Measurements from ENCODE around the gene AKIRIN1.

Gene AKIRIN1

GRCh38 chr1:38990738-38991637, at the start of gene AKIRIN1:
AKIRIN1 (plus strand) TSS chr1:38991276; CDS start chr1:38991381, 105 bp downstream.
- POLR2A ChIA-PET, result interaction anchor here (1.4 to 3.2 kb wide), 2 partner anchors 35 to 117 kb away, joined by 3 to 13 read pairs; partner anchors contain the start of genes MYCBP and NDUFS5
- DNase-seq (ENCODE audit: extremely low spot score), result peak; percentile 98
- TF ChIP-seq BHLHE40 (IDR thresholded peaks at IDR 0.05; ENCODE audit: borderline replicate concordance) (peak; percentile 63; the same call in 1 of the 2 replicates), FOXK2 (IDR thresholded peaks at IDR 0.05) (no peak), FOXM1 (IDR thresholded peaks at IDR 0.05; ENCODE audit: borderline replicate concordance) (no peak), CTBP1 (IDR thresholded peaks at IDR 0.05; ENCODE audit: borderline replicate concordance) (no peak), ELF4 (IDR thresholded peaks at IDR 0.05) (peak; percentile 58; the same call in 1 of the 2 replicates), LEF1 (IDR thresholded peaks at IDR 0.05; ENCODE audit: borderline replicate concordance) (peak; percentile 78; the same call in 1 of the 2 replicates)
- CTCF ChIA-PET, result no interaction called here

GRCh38 chr1:38941527-38942019, 49.5 kb upstream of the AKIRIN1 start, which contains the start of gene RHBDL2:
RHBDL2 (minus strand) TSS chr1:38941830; CDS start chr1:38919212, 22,618 bp downstream.
- ChIA-PET CTCF (no interaction called here), POLR2A (no interaction called here)
- DNase-seq (ENCODE audit: extremely low spot score), result no peak
- no peak for TF ChIP-seq ELF4 (IDR thresholded peaks at IDR 0.05)
- TF ChIP-seq ZNF384 (IDR thresholded peaks at IDR 0.05), result no peak
- no peak for TF ChIP-seq SUZ12 (IDR thresholded peaks at IDR 0.05)
- TF ChIP-seq HDGF (IDR thresholded peaks at IDR 0.05; ENCODE audit: borderline replicate concordance), result no peak
- TF ChIP-seq BHLHE40 (IDR thresholded peaks at IDR 0.05; ENCODE audit: borderline replicate concordance), result no peak
- no peak for TF ChIP-seq TARDBP (IDR thresholded peaks at IDR 0.05)
- no peak for TF ChIP-seq L3MBTL2 (conservative IDR thresholded peaks at IDR 0.05)
- no peak for TF ChIP-seq CTBP1 (IDR thresholded peaks at IDR 0.05; ENCODE audit: borderline replicate concordance)
- no peak for TF ChIP-seq PKNOX1 (IDR thresholded peaks at IDR 0.05)
- no peak for TF ChIP-seq ARNT (IDR thresholded peaks at IDR 0.05)
- no peak for TF ChIP-seq SP1 (IDR thresholded peaks at IDR 0.05)
- no peak for TF ChIP-seq LEF1 (IDR thresholded peaks at IDR 0.05; ENCODE audit: borderline replicate concordance)
- no peak for TF ChIP-seq FOXA1 (IDR thresholded peaks at IDR 0.05)

- no peak for DNase-seq (ENCODE audit: extremely low spot score)
- CTCF ChIA-PET, result no interaction called here
- POLR2A ChIA-PET, result no interaction called here
- TF ChIP-seq FOXA1 (IDR thresholded peaks at IDR 0.05) (no peak), ELF4 (IDR thresholded peaks at IDR 0.05) (no peak), TARDBP (IDR thresholded peaks at IDR 0.05) (no peak), ARNT (IDR thresholded peaks at IDR 0.05) (no peak), BHLHE40 (IDR thresholded peaks at IDR 0.05; ENCODE audit: borderline replicate concordance) (no peak), FOXK2 (IDR thresholded peaks at IDR 0.05) (no peak), L3MBTL2 (conservative IDR thresholded peaks at IDR 0.05) (no peak), SP1 (IDR thresholded peaks at IDR 0.05) (no peak), ZNF384 (IDR thresholded peaks at IDR 0.05) (no peak), FOXM1 (IDR thresholded peaks at IDR 0.05; ENCODE audit: borderline replicate concordance) (no peak), CTBP1 (IDR thresholded peaks at IDR 0.05; ENCODE audit: borderline replicate concordance) (no peak), PKNOX1 (IDR thresholded peaks at IDR 0.05) (no peak), NFRKB (IDR thresholded peaks at IDR 0.05) (no peak), SUZ12 (IDR thresholded peaks at IDR 0.05) (no peak), HDGF (IDR thresholded peaks at IDR 0.05; ENCODE audit: borderline replicate concordance) (no peak), LEF1 (IDR thresholded peaks at IDR 0.05; ENCODE audit: borderline replicate concordance) (no peak)
Measured at GRCh38 chr1:38942664-38943428, 48.2 kb upstream of the AKIRIN1 start.

- POLR2A ChIA-PET, result no interaction called here
- CTCF ChIA-PET, result no interaction called here
- no peak for DNase-seq (ENCODE audit: extremely low spot score)
- no peak for TF ChIP-seq ARNT (IDR thresholded peaks at IDR 0.05)
- no peak for TF ChIP-seq FOXM1 (IDR thresholded peaks at IDR 0.05; ENCODE audit: borderline replicate concordance)
- TF ChIP-seq PKNOX1 (IDR thresholded peaks at IDR 0.05), result no peak
- TF ChIP-seq TARDBP (IDR thresholded peaks at IDR 0.05), result no peak
- TF ChIP-seq LEF1 (IDR thresholded peaks at IDR 0.05; ENCODE audit: borderline replicate concordance), result no peak
- TF ChIP-seq SP1 (IDR thresholded peaks at IDR 0.05), result no peak
- TF ChIP-seq CTBP1 (IDR thresholded peaks at IDR 0.05; ENCODE audit: borderline replicate concordance), result no peak
- no peak for TF ChIP-seq L3MBTL2 (conservative IDR thresholded peaks at IDR 0.05)
- no peak for TF ChIP-seq HDGF (IDR thresholded peaks at IDR 0.05; ENCODE audit: borderline replicate concordance)
- no peak for TF ChIP-seq SUZ12 (IDR thresholded peaks at IDR 0.05)
- TF ChIP-seq FOXK2 (IDR thresholded peaks at IDR 0.05), result no peak
- no peak for TF ChIP-seq NFRKB (IDR thresholded peaks at IDR 0.05)
- no peak for TF ChIP-seq ZNF384 (IDR thresholded peaks at IDR 0.05)
- no peak for TF ChIP-seq FOXA1 (IDR thresholded peaks at IDR 0.05)
- no peak for TF ChIP-seq ELF4 (IDR thresholded peaks at IDR 0.05)
- TF ChIP-seq BHLHE40 (IDR thresholded peaks at IDR 0.05; ENCODE audit: borderline replicate concordance), result no peak
Measured at GRCh38 chr1:38944547-38944946, 46.5 kb upstream of the AKIRIN1 start.

GRCh38 chr1:38950553-38950952, 40.5 kb upstream of the AKIRIN1 start:
- ChIA-PET CTCF (interaction anchor here (0.6 to 0.7 kb wide), 2 partner anchors 242 to 1650 kb away, joined by 3 to 5 read pairs; no protein-coding TSS in a partner anchor), POLR2A (no interaction called here)
- TF ChIP-seq NFRKB (IDR thresholded peaks at IDR 0.05) (no peak), TARDBP (IDR thresholded peaks at IDR 0.05) (no peak), FOXK2 (IDR thresholded peaks at IDR 0.05) (no peak), BHLHE40 (IDR thresholded peaks at IDR 0.05; ENCODE audit: borderline replicate concordance) (no peak), L3MBTL2 (conservative IDR thresholded peaks at IDR 0.05) (no peak), HDGF (IDR thresholded peaks at IDR 0.05; ENCODE audit: borderline replicate concordance) (no peak), FOXM1 (IDR thresholded peaks at IDR 0.05; ENCODE audit: borderline replicate concordance) (no peak), ELF4 (IDR thresholded peaks at IDR 0.05) (no peak), SUZ12 (IDR thresholded peaks at IDR 0.05) (no peak), SP1 (IDR thresholded peaks at IDR 0.05) (no peak)

More at GRCh38 chr1:38950553-38950952, 40.5 kb upstream of the AKIRIN1 start:
- DNase-seq (ENCODE audit: extremely low spot score), result no peak

Data from HEK293T (cell line).